Measurements from ENCODE around the gene HPD. TPM values are rescaled to one million over a fixed set of nuclear protein-coding genes. Genes with fewer than 3 reads are reported as not detected.
"Not testable (repeated sequence)": the region's sequence is repeated elsewhere in the genome, so short reads cannot be mapped to it uniquely, and the experiment has no call there.

HPD gene
- total RNA-seq, 1 donor from 2014 or later, result 0.92 TPM

DNA sequence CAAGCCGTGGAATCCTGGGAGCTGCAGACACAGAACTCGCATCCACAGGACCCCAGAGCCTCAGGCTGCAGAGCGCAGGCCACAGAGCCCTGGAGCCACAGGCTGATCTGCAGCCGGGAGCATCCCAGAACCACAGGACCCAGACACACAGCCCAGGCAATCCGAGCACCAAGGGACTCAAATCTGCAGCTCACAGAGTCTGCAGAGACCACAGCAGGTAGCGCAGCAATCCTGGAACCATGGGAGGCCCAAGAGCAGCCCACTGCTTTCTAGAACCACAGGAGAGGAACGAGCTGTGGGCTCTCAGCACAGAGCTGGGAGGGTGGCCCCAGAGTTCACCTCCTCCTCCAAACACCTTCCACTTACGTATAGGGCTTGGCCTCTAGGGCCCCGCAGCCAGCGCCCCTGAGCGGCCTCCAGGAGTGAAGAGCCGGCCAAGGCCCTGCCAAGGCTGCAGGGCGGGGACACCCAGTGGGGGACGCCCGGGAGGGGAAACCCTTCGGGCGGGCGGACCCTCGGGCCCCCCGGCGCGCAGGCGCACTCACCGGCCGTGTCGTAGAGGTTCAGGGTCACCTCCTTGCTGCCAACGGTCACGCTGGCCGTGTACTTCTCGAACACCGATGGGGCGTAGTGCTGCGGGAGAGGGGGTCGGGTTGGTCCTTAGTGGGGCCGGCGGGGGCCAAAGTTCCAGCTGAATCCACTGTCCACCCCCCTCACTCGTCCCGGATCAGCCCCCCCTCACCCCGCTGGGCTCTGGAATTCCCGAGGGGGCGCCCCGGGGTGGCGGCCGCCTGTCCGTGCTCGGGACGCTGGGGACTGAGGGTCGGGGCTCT, 65.8 kb downstream of the HPD start:
- TF ChIP-seq, protein P1, sequence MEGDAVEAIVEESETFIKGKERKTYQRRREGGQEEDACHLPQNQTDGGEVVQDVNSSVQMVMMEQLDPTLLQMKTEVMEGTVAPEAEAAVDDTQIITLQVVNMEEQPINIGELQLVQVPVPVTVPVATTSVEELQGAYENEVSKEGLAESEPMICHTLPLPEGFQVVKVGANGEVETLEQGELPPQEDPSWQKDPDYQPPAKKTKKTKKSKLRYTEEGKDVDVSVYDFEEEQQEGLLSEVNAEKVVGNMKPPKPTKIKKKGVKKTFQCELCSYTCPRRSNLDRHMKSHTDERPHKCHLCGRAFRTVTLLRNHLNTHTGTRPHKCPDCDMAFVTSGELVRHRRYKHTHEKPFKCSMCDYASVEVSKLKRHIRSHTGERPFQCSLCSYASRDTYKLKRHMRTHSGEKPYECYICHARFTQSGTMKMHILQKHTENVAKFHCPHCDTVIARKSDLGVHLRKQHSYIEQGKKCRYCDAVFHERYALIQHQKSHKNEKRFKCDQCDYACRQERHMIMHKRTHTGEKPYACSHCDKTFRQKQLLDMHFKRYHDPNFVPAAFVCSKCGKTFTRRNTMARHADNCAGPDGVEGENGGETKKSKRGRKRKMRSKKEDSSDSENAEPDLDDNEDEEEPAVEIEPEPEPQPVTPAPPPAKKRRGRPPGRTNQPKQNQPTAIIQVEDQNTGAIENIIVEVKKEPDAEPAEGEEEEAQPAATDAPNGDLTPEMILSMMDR (conservative IDR thresholded peaks at IDR 0.05), result no peak
- no peaks in the 10 kb centered on the region for H3K9me3 Mint-ChIP-seq
- H3K4me3 Mint-ChIP-seq, result peak overlapping the region; percentile 81
- peaks cover 36% of the 10 kb centered on the region for H3K4me1 Mint-ChIP-seq (ENCODE audit: unreplicated experiment)
- H3K36me3 Mint-ChIP-seq, result no peaks in the 10 kb centered on the region
- no peak for DNase-seq (ENCODE audit: extremely low spot score, unreplicated experiment)
- H3K27ac Mint-ChIP-seq, result peak overlapping the region; percentile 85
- peaks cover 3% of the 10 kb centered on the region for H3K27me3 Mint-ChIP-seq

DNA sequence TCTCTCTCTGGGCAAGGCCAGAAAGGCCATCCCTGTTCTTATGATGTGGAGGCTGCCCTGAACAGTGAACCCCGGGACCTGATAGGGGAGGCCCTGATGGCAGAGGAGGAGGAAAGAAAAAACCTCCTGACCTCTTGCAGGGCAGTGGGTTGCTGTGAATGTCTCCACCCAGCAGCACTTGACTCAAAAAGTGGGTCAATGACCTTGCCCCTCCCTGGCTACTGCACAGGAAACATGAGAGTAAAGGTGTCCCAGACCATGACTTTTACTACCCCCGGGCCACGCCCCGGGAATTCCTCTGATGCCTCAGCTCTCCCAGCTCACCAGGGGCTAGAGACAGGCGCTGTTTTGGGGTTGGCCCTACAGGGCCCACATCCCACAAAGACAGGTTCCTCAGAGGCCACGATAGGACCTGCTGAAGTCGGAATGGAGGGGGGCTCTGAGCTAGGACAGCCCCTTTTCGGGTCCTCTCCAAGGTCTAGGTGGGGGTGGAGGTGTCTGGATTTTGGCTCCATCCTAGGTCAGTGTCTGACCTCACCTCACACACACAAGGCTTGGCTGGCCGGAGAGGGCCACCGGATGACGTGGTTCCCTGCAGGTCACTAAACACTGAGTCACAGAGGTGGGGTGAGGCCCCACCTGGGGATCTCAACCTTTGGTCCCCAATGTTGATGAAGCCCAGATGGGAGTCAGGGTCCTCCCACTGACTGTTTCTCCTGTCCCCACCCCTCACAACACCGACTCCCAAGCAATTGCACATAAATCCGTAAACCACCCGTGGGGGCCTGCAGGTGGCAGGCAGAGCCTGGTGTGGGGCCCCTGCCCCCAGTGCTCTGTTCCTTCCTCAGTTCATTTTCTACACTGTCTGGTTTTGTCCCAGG, 66.7 kb downstream of the HPD start:
- TF ChIP-seq, protein P1 (conservative IDR thresholded peaks at IDR 0.05), result no peak
- Mint-ChIP-seq H3K9me3 (no peaks in the 10 kb centered on the region), H3K4me3 (peak overlapping the region; percentile 81), H3K36me3 (no peaks in the 10 kb centered on the region), H3K4me1 (ENCODE audit: unreplicated experiment) (peaks cover 28% of the 10 kb centered on the region), H3K27me3 (peaks cover 3% of the 10 kb centered on the region), H3K27ac (peak overlapping the region; percentile 85)
- DNase-seq (ENCODE audit: extremely low spot score, unreplicated experiment), result no peak

- not testable (repeated sequence) for DNase-seq (ENCODE audit: extremely low spot score, unreplicated experiment); H3K36me3 Mint-ChIP-seq; H3K27ac Mint-ChIP-seq; H3K9me3 Mint-ChIP-seq; H3K27me3 Mint-ChIP-seq; H3K4me3 Mint-ChIP-seq
- H3K4me1 Mint-ChIP-seq (ENCODE audit: unreplicated experiment), result peaks cover 28% of the 10 kb centered on the region
These were observed 67.9 kb downstream of the HPD start for GRCh38 chr12:121790785-121791184.

GRCh38 chr12:121789800-121790728, 68.6 kb downstream of the HPD start:
- Mint-ChIP-seq H3K4me1 (ENCODE audit: unreplicated experiment) (peaks cover 25% of the 10 kb centered on the region), H3K9me3 (no peaks in the 10 kb centered on the region), H3K27me3 (peaks cover 3% of the 10 kb centered on the region), H3K4me3 (no peak overlapping the region), H3K27ac (peak overlapping the region; percentile 13), H3K36me3 (no peaks in the 10 kb centered on the region)
- no peak for DNase-seq (ENCODE audit: extremely low spot score, unreplicated experiment)
- TF ChIP-seq, protein P1 (conservative IDR thresholded peaks at IDR 0.05), result no peak

Other genes starting within 250 kb of the HPD start
- gene ORAI1, start 232.3 kb downstream of the HPD start, total RNA-seq (ENCODE audit: low replicate concordance), result 10.5 and 12.9 TPM in 2 replicates
- gene MORN3, start 189.2 kb downstream of the HPD start, total RNA-seq (ENCODE audit: low replicate concordance), result 0.80 and 0.83 TPM in 2 replicates
- 11.3 and 14.0 TPM in 2 replicates for gene TMEM120B, start 146.1 kb downstream of the HPD start, total RNA-seq (ENCODE audit: low replicate concordance)
- 24.9 and 26.0 TPM in 2 replicates for gene RHOF, start 65.2 kb downstream of the HPD start, total RNA-seq (ENCODE audit: low replicate concordance)
- gene SETD1B, start 54.9 kb downstream of the HPD start, total RNA-seq (ENCODE audit: low replicate concordance), result 28.4 and 34.2 TPM in 2 replicates
- 41.8 and 43.0 TPM in 2 replicates for gene PSMD9, start 29.9 kb upstream of the HPD start, total RNA-seq (ENCODE audit: low replicate concordance)
- gene CFAP251, start 59.7 kb upstream of the HPD start, total RNA-seq (ENCODE audit: low replicate concordance), result 2.6 and 3.3 TPM in 2 replicates
- 22.2 and 30.9 TPM in 2 replicates for gene BCL7A, start 163.0 kb upstream of the HPD start, total RNA-seq (ENCODE audit: low replicate concordance)
- gene MLXIP, start 219.9 kb upstream of the HPD start, total RNA-seq (ENCODE audit: low replicate concordance), result 28.4 and 44.5 TPM in 2 replicates

Measured in type B pancreatic cell (in vitro differentiated cells).